Measurements from ENCODE around the gene ADI1. TPM values are rescaled to one million over a fixed set of nuclear protein-coding genes. Genes with fewer than 3 reads are reported as not detected.

ADI1 gene
- total and polyA plus RNA-seq, 12 donors = 49.2 to 204 (median 166) TPM

GRCh38 chr2:3491716-3492474, 27.4 kb downstream of the ADI1 start:
- intact Hi-C loops (cut with DNase I) = no loop called here
- no peak overlapping the region for H3K27ac ChIP-seq
- no peaks in the 10 kb centered on the region for H3K27me3 ChIP-seq

GRCh38 chr2:3491306-3491705, 28.0 kb downstream of the ADI1 start:
- H3K27ac ChIP-seq = no peak overlapping the region
- intact Hi-C loops (cut with DNase I) = no loop called here
- H3K4me3 ChIP-seq = no peak overlapping the region
- H3K4me1 ChIP-seq = peaks cover 0 to 27% (median 9%) of the 10 kb centered on the region in 9 donors
- no peaks in the 10 kb centered on the region for H3K27me3 ChIP-seq
- peaks cover 0 to 18% (median 13%) of the 10 kb centered on the region in 9 donors for H3K36me3 ChIP-seq
- TF ChIP-seq, protein P1, sequence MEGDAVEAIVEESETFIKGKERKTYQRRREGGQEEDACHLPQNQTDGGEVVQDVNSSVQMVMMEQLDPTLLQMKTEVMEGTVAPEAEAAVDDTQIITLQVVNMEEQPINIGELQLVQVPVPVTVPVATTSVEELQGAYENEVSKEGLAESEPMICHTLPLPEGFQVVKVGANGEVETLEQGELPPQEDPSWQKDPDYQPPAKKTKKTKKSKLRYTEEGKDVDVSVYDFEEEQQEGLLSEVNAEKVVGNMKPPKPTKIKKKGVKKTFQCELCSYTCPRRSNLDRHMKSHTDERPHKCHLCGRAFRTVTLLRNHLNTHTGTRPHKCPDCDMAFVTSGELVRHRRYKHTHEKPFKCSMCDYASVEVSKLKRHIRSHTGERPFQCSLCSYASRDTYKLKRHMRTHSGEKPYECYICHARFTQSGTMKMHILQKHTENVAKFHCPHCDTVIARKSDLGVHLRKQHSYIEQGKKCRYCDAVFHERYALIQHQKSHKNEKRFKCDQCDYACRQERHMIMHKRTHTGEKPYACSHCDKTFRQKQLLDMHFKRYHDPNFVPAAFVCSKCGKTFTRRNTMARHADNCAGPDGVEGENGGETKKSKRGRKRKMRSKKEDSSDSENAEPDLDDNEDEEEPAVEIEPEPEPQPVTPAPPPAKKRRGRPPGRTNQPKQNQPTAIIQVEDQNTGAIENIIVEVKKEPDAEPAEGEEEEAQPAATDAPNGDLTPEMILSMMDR (IDR thresholded peaks at IDR 0.05) = no peak
- ATAC-seq (no peak), DNase-seq (no peak)
- H3K9me3 ChIP-seq = peaks cover 0 to 7% (median 0%) of the 10 kb centered on the region in 11 donors
- WGBS, 2 donors = 51 to 55% methylated on average over 6 of the region's 6 CpGs

More at GRCh38 chr2:3491716-3492474, 27.4 kb downstream of the ADI1 start:
- ATAC-seq (no peak), DNase-seq (no peak)
- H3K36me3 ChIP-seq = peaks cover 0 to 23% (median 14%) of the 10 kb centered on the region in 9 donors
- TF ChIP-seq, protein P1 (IDR thresholded peaks at IDR 0.05) = no peak
- H3K4me3 ChIP-seq = no peak overlapping the region
- H3K4me1 ChIP-seq = peaks cover 0 to 27% (median 9%) of the 10 kb centered on the region in 9 donors
- peaks cover 0 to 5% (median 0%) of the 10 kb centered on the region in 11 donors for H3K9me3 ChIP-seq
- 93 to 95% methylated on average over 17 of the region's 17 CpGs for WGBS, 2 donors

- Histone ChIP-seq H3K36me3 (peaks cover 0 to 18% (median 6%) of the 10 kb centered on the region in 9 donors), H3K27ac (no peak overlapping the region), H3K9me3 (peaks cover 0 to 7% (median 0%) of the 10 kb centered on the region in 11 donors), H3K27me3 (no peaks in the 10 kb centered on the region), H3K4me3 (no peak overlapping the region), H3K4me1 (peaks cover 0 to 27% (median 9%) of the 10 kb centered on the region in 9 donors)
- no peak for DNase-seq
- WGBS, 2 donors = 78 to 81% methylated on average over 27 of the region's 27 CpGs
- ATAC-seq = no peak
- intact Hi-C loops (cut with DNase I) = no loop called here
- TF ChIP-seq, protein P1 (IDR thresholded peaks at IDR 0.05) = no peak
Measured at GRCh38 chr2:3490191-3491170, 28.9 kb downstream of the ADI1 start.

- DNase-seq = no peak
Measured at GRCh38 chr2:3489764-3490115, 29.6 kb downstream of the ADI1 start.

More at GRCh38 chr2:3489764-3490115, 29.6 kb downstream of the ADI1 start:
- H3K9me3 ChIP-seq = peaks cover 0 to 7% (median 0%) of the 10 kb centered on the region in 11 donors
- peaks cover 0 to 27% (median 9%) of the 10 kb centered on the region in 9 donors for H3K4me1 ChIP-seq
- 82 to 87% methylated on average over 16 of the region's 16 CpGs for WGBS, 2 donors
- peak in 1 of 8 donors; percentile 15 for ATAC-seq
- intact Hi-C loops (cut with DNase I) = no loop called here
- no peak overlapping the region for H3K27ac ChIP-seq
- H3K36me3 ChIP-seq = peaks cover 0 to 11% (median 0%) of the 10 kb centered on the region in 9 donors
- TF ChIP-seq, protein P1 (IDR thresholded peaks at IDR 0.05) = no peak
- no peaks in the 10 kb centered on the region for H3K27me3 ChIP-seq
- no peak overlapping the region for H3K4me3 ChIP-seq
